Endothelial cell of umbilical vein (primary cell): ENCODE measurements around the gene FCER2. TPM values are rescaled to one million over a fixed set of nuclear protein-coding genes. Genes with fewer than 3 reads are reported as not detected.

Source experiments
- BruUV-seq: library from RNA; stranded (reverse); fragments of 400-500 nt; replicated peaks from 2 replicates; lab custom pipeline; 2021; lab: Mats Ljungman, UMichigan
- CTCF ChIA-PET: fragments of 300-600, 350-600 bp; sonication (Branson Sonifier 250); formaldehyde crosslinking; loops from one replicate; lab custom pipeline; 2021; ENCODE audit warnings: antibody characterized with exemption, inconsistent platforms; lab: Charles Lee
- POLR2A ChIA-PET: fragments of 300-600, 350-600 bp; sonication (Branson Sonifier 250); formaldehyde crosslinking; loops from one replicate; lab custom pipeline; 2021; ENCODE audit warnings: antibody characterized with exemption, inconsistent platforms; lab: Charles Lee
- DNase-seq: peaks from one replicate; pipeline ENCODE4 v3.0.0-alpha.2; 2011; ENCODE audit warnings: low read depth, low spot score
- FAIRE-seq: peaks from 2 replicates; lab custom pipeline; 2011; peaks lifted over from hg19 to GRCh38; lab: Jason Lieb, UNC
- H2AFZ ChIP-seq: 2 replicates; pipeline ENCODE4 v1.6.0; 2012; ENCODE audit warnings: low read depth, low read length, control low read depth, inconsistent platforms
- H3K27ac ChIP-seq: 2 replicates; pipeline ENCODE4 v1.5.1; 2011; ENCODE audit warnings: low read depth, mild to moderate bottlenecking, control low read depth, low read length, moderate library complexity; ENCODE audit not compliant: insufficient read depth
- H3K27me3 ChIP-seq, 2 experiments: 2 replicates each; pipeline versions ENCODE4 v1.6.0 to v1.6.1; 2011; ENCODE audit warnings: low read length in 2 of 2, mixed read lengths in 1 of 2; ENCODE audit not compliant: control insufficient read depth in 2 of 2, insufficient read depth in 2 of 2
- H3K36me3 ChIP-seq, 2 experiments: 2 replicates in 1 of 2; 3 replicates in 1 of 2; pipeline ENCODE4 v1.5.1; 2011; ENCODE audit warnings: low read length in 2 of 2, mild to moderate bottlenecking in 1 of 2, moderate library complexity in 1 of 2; ENCODE audit not compliant: control insufficient read depth in 2 of 2, insufficient read depth in 2 of 2; ENCODE audit errors: extremely low read depth in 1 of 2
- H3K4me1 ChIP-seq: 3 replicates; pipeline ENCODE4 v1.5.1; 2011; ENCODE audit warnings: mild to moderate bottlenecking, low read length; ENCODE audit not compliant: control insufficient read depth, insufficient read depth; ENCODE audit errors: extremely low read depth
- H3K4me2 ChIP-seq: 2 replicates; pipeline ENCODE4 v1.6.1; 2011; ENCODE audit warnings: low read length, control low read depth, mixed read lengths; ENCODE audit not compliant: insufficient read depth
- H3K4me3 ChIP-seq, 3 experiments: fragments of 200-600 bp in 1 of 3; sonication (generic), shearing (Covaris generic) in 1 of 3; replicated peaks in 1 of 3; 2 replicates each; pipeline ENCODE4 v1.5.1; 2011 to 2016; ENCODE audit warnings: control low read depth in 3 of 3, low read length in 3 of 3, mild to moderate bottlenecking in 2 of 3, inconsistent platforms in 1 of 3, low read depth in 1 of 3, moderate library complexity in 1 of 3; ENCODE audit not compliant: insufficient read depth in 1 of 3
- H3K79me2 ChIP-seq: 2 replicates; pipeline ENCODE4 v1.6.0; 2012; ENCODE audit warnings: low read length, inconsistent platforms; ENCODE audit not compliant: control insufficient read depth, insufficient read depth
- H3K9ac ChIP-seq: replicated peaks from 2 replicates; pipeline ENCODE3; 2011; ENCODE audit warnings: low read length, control low read depth; ENCODE audit not compliant: insufficient read depth; ENCODE audit errors: extremely low read depth
- H3K9me1 ChIP-seq: replicated peaks from 3 replicates; pipeline ENCODE4 v1.6.0; 2011; ENCODE audit warnings: mild to moderate bottlenecking, low read length; ENCODE audit not compliant: control insufficient read depth, insufficient read depth; ENCODE audit errors: extremely low read depth
- H3K9me3 ChIP-seq: replicated peaks from 2 replicates; pipeline ENCODE4 v1.5.1; 2012; ENCODE audit warnings: low read length, inconsistent platforms; ENCODE audit not compliant: control insufficient read depth, insufficient read depth
- H4K20me1 ChIP-seq: replicated peaks from 2 replicates; pipeline ENCODE3; 2011; ENCODE audit warnings: mild to moderate bottlenecking, low read length; ENCODE audit not compliant: control insufficient read depth, insufficient read depth; ENCODE audit errors: extremely low read depth
- EZH2 ChIP-seq: IDR thresholded peaks from 2 replicates; pipeline ENCODE4 v1.6.1; 2012; ENCODE audit warnings: borderline replicate concordance, low read depth, mild to moderate bottlenecking, moderate library complexity, low read length, inconsistent platforms; ENCODE audit not compliant: severe bottlenecking
- FOS ChIP-seq: IDR thresholded peaks from 2 replicates; pipeline ENCODE4 v1.6.1; 2011; ENCODE audit warnings: mild to moderate bottlenecking, low read length, moderate library complexity, borderline replicate concordance; ENCODE audit not compliant: insufficient read depth
- GATA2 ChIP-seq: IDR thresholded peaks from 2 replicates; pipeline ENCODE4 v1.7.0; 2011; ENCODE audit warnings: low read depth, mild to moderate bottlenecking, moderate library complexity, mixed read lengths, low read length; ENCODE audit not compliant: insufficient read length, insufficient read depth
- POLR2A ChIP-seq: IDR thresholded peaks from 2 replicates; pipeline ENCODE4 v1.6.1; 2012; ENCODE audit warnings: low read depth, mild to moderate bottlenecking, control low read depth, low read length
- dilution Hi-C: fragments of 300-500 bp; cut with MboI; formaldehyde crosslinking; loops from one replicate; pipeline ENCODE4 v1.15.0; 2019; ENCODE audit warnings: low sequenced_read_pairs; ENCODE audit not compliant: extremely low pct_ligation_motif_present
- intact Hi-C: fragments of 100-400 bp; cut with micrococcal nuclease; formaldehyde crosslinking; loops from one replicate; pipeline ENCODE4 v1.10.0; 2022
- polyA plus RNA-seq, 4 experiments: library from polyadenylated mRNA; depleted of rRNA in 3 of 4; stranded (reverse) in 3 of 4; unstranded in 1 of 4; fragments of >200 nt; gene quantifications; 2 replicates each; pipeline versions ENCODE4 v1.2.1 to v1.2.3, GENCODE V29; 2011 to 2012; ENCODE audit warnings: missing spikeins in 1 of 4
- total RNA-seq: library from RNA; stranded (reverse); gene quantifications from 2 replicates; pipeline ENCODE4 v1.2.3, GENCODE V29; 2021
- TF ChIP-seq, protein P1 (sequence below): IDR thresholded peaks from 2 replicates; pipeline ENCODE4 v1.6.1; 2011; ENCODE audit not compliant: insufficient read depth, insufficient read length

FCER2 gene
- total and polyA plus RNA-seq, 2 donors (not counting 3 experiments of a cell fraction or from before 2014, with no cell fraction given): not detected

DNA sequence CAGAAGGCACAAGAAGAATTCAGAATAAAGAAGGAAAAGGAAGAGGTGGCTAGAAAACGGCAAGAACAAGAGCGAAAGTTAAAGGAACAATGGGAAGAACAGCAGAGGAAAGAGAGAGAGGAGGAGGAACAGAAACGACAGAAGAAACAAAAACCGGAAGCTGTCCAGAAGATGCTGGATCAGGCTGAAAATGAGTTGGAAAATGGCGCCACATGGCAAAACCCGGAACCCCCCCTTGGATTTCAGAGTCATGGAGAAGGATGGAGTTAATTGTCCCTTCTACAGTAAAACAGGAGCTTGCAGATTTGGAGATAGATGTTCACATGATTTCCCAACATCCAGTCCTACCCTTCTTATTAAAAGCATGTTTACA is 38.7 kb upstream of the FCER2 start:
- ChIA-PET CTCF (interaction anchor here (0.7 kb wide), 1 partner anchor 59 kb away, joined by 3 read pairs; no protein-coding TSS in a partner anchor), POLR2A (no interaction called here)
- Histone ChIP-seq H4K20me1 (no peaks in the 10 kb centered on the region), H3K79me2 (no peaks in the 10 kb centered on the region), H3K36me3 (no peaks in the 10 kb centered on the region), H3K4me2 (no peak overlapping the region), H3K27me3 (peaks cover 0 to 5% of the 10 kb centered on the region in 2 experiments), H3K9me3 (no peaks in the 10 kb centered on the region), H3K4me1 (no peaks in the 10 kb centered on the region), H3K27ac (no peak overlapping the region), H3K9me1 (no peaks in the 10 kb centered on the region), H2AFZ (no peak overlapping the region), H3K4me3 (no peak overlapping the region), H3K9ac (no peak overlapping the region)
- intact Hi-C loops (no loop called here), dilution Hi-C loops (no loop called here)
- FAIRE-seq: no peak
- no peak for TF ChIP-seq EZH2
- TF ChIP-seq, protein P1, sequence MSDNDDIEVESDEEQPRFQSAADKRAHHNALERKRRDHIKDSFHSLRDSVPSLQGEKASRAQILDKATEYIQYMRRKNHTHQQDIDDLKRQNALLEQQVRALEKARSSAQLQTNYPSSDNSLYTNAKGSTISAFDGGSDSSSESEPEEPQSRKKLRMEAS: no peak
- no peak for TF ChIP-seq POLR2A
- no peak for TF ChIP-seq GATA2
- no TSS peak for BruUV-seq
- no peak for DNase-seq

DNA sequence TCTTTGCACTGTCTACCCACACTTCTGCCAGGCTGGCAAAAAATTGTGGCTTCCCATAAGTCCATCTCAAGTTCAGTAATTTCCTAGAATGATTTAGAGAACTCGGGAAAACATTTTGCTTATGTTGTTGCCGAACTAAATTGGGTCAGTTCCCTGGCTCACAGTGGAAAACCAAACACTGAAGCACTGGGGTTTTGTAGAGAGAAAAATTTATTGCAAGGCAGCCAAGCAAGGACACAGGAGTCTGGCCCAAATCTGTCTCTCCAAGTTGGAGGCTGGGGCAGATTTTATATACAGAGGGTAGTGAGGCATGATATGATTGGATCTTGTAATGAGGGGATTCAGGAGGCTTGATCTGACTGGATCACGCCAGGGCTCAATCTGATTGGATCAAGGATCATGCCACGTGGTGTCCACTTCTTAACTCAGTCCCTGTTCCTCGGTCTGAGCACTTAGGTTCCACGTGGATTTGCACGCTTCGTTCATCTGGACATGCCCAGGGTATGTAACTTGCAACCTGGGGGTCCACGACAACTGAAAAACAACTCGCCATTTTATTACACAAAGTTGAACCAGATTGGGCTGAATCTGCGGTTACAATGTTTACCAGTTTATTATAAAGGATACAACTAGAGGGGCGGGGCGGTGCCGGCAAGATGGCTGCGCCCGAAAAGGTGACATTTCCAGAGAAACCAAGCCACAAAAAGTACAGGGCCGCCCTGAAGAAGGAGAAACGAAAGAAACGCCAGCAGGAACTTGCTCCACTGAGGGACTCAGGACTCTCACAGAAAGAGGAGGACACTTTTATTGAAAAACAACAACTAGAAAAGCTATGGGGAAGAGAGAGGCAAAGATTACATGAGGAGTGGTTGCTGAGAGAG is 38.1 kb upstream of the FCER2 start:
- Histone ChIP-seq H3K9me3 (no peaks in the 10 kb centered on the region), H3K27ac (no peak overlapping the region), H3K27me3 (peaks cover 0 to 5% of the 10 kb centered on the region in 2 experiments), H3K9me1 (no peaks in the 10 kb centered on the region), H2AFZ (no peak overlapping the region), H3K4me2 (no peak overlapping the region), H3K4me1 (no peaks in the 10 kb centered on the region), H4K20me1 (no peaks in the 10 kb centered on the region), H3K36me3 (no peaks in the 10 kb centered on the region), H3K79me2 (no peaks in the 10 kb centered on the region), H3K4me3 (no peak overlapping the region), H3K9ac (no peak overlapping the region)
- DNase-seq: no peak
- intact Hi-C loops: no loop called here
- TF ChIP-seq FOS: no peak
- POLR2A ChIA-PET: no interaction called here
- no peak for FAIRE-seq
- BruUV-seq: no TSS peak
- dilution Hi-C loops: no loop called here
- CTCF ChIA-PET: interaction anchor here (0.7 to 1.4 kb wide), 4 partner anchors 8 to 60 kb away, joined by 3 to 6 read pairs (median 3); partner anchors contain the start of gene CD209
